ENCODE measurements around the gene CDK6. TPM values are rescaled to one million over a fixed set of nuclear protein-coding genes. Genes with fewer than 3 reads are reported as not detected.

The CDK6 gene
- total and polyA plus RNA-seq, 4 donors = 14.0 to 42.6 (median 27.8) TPM

GRCh38 chr7:92785923-92786322, 50.5 kb downstream of the CDK6 start:
- WGBS (ENCODE audit: insufficient coverage) = no CpG with 5 or more reads among the region's 3 CpGs
- Histone ChIP-seq H3K36me3 (ENCODE audit: control insufficient read depth, insufficient read depth, low read length) (no peaks in the 10 kb centered on the region), H3K4me3 (ENCODE audit: low read depth, low read length) (no peak overlapping the region), H3K9me3 (ENCODE audit: control insufficient read depth, insufficient read depth, low read length) (peaks cover 2% of the 10 kb centered on the region), H3K27me3 (ENCODE audit: control insufficient read depth, insufficient read depth, low read length) (no peaks in the 10 kb centered on the region), H3K27ac (ENCODE audit: low read depth, low read length) (peak overlapping the region; percentile 44), H3K4me1 (ENCODE audit: control insufficient read depth, insufficient read depth, low read length) (no peaks in the 10 kb centered on the region)
- peak in 1 of 6 donors; percentile 55 for DNase-seq (ENCODE audit: low read depth in 4 of 6, low spot score in 6 of 6)

DNA sequence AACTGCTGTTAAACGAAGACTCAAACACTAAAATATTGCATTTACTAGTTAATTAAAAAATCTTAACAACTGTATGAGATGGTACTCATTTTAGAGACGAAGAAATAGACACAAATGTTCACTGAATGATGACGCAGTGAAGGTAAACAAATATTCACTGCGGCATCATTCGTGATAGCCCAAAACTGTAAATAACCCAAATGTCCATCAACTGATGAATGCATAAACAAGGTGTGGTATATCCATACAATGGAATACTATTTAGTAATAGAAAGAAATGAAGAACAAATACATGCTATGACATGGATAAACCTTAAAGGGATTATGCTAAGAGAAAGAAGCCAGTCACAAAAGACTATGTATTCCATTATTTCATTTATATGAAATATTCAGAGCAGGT, 51.4 kb downstream of the CDK6 start:
- DNase-seq (ENCODE audit: low read depth in 4 of 6, low spot score in 6 of 6) = no peak
- H3K27ac ChIP-seq (ENCODE audit: low read depth, low read length) = no peak overlapping the region
- no peaks in the 10 kb centered on the region for H3K4me1 ChIP-seq (ENCODE audit: control insufficient read depth, insufficient read depth, low read length)
- H3K36me3 ChIP-seq (ENCODE audit: control insufficient read depth, insufficient read depth, low read length) = no peaks in the 10 kb centered on the region
- H3K27me3 ChIP-seq (ENCODE audit: control insufficient read depth, insufficient read depth, low read length) = no peaks in the 10 kb centered on the region
- H3K4me3 ChIP-seq (ENCODE audit: low read depth, low read length) = no peak overlapping the region
- H3K9me3 ChIP-seq (ENCODE audit: control insufficient read depth, insufficient read depth, low read length) = peaks cover 2% of the 10 kb centered on the region
- no CpG with 5 or more reads among the region's 5 CpGs for WGBS (ENCODE audit: insufficient coverage)

GRCh38 chr7:92783260-92784201, 52.8 kb downstream of the CDK6 start:
- Histone ChIP-seq H3K27me3 (ENCODE audit: control insufficient read depth, insufficient read depth, low read length) (no peaks in the 10 kb centered on the region), H3K27ac (ENCODE audit: low read depth, low read length) (no peak overlapping the region), H3K4me3 (ENCODE audit: low read depth, low read length) (no peak overlapping the region), H3K36me3 (ENCODE audit: control insufficient read depth, insufficient read depth, low read length) (no peaks in the 10 kb centered on the region), H3K9me3 (ENCODE audit: control insufficient read depth, insufficient read depth, low read length) (peaks cover 2% of the 10 kb centered on the region), H3K4me1 (ENCODE audit: control insufficient read depth, insufficient read depth, low read length) (no peaks in the 10 kb centered on the region)
- no peak for DNase-seq (ENCODE audit: low read depth in 4 of 6, low spot score in 6 of 6)
- WGBS (ENCODE audit: insufficient coverage) = no CpG with 5 or more reads among the region's 3 CpGs

DNA sequence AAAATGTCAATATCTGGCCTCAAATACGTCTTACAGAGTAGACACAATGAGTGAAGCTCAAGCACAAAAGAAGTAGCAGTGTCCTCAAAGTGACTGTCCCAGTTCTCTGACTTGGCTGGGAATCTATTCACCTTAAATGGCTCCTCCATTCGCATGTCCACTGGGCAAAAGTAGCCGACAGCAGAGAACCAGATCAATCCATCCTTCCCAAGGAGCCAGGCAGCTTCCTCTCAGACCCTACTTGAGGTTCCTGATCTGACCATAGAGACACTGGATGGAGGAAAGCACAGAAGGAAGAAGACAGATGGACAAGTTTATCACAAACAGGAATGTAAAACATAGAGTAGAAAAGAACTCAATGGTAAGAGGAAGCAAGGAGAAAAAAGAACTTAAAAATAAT, 53.5 kb downstream of the CDK6 start:
- WGBS (ENCODE audit: insufficient coverage) = 80% methylated on average over 3 of the region's 3 CpGs
- H3K9me3 ChIP-seq (ENCODE audit: control insufficient read depth, insufficient read depth, low read length) = no peaks in the 10 kb centered on the region
- DNase-seq (ENCODE audit: low read depth in 4 of 6, low spot score in 6 of 6) = no peak
- no peaks in the 10 kb centered on the region for H3K27me3 ChIP-seq (ENCODE audit: control insufficient read depth, insufficient read depth, low read length)
- H3K27ac ChIP-seq (ENCODE audit: low read depth, low read length) = no peak overlapping the region
- no peak overlapping the region for H3K4me3 ChIP-seq (ENCODE audit: low read depth, low read length)
- H3K36me3 ChIP-seq (ENCODE audit: control insufficient read depth, insufficient read depth, low read length) = no peaks in the 10 kb centered on the region
- no peaks in the 10 kb centered on the region for H3K4me1 ChIP-seq (ENCODE audit: control insufficient read depth, insufficient read depth, low read length)

- Histone ChIP-seq H3K9me3 (ENCODE audit: control insufficient read depth, insufficient read depth, low read length) (no peaks in the 10 kb centered on the region), H3K27ac (ENCODE audit: low read depth, low read length) (no peak overlapping the region), H3K27me3 (ENCODE audit: control insufficient read depth, insufficient read depth, low read length) (no peaks in the 10 kb centered on the region), H3K4me3 (ENCODE audit: low read depth, low read length) (no peak overlapping the region), H3K4me1 (ENCODE audit: control insufficient read depth, insufficient read depth, low read length) (no peaks in the 10 kb centered on the region), H3K36me3 (ENCODE audit: control insufficient read depth, insufficient read depth, low read length) (no peaks in the 10 kb centered on the region)
- DNase-seq (ENCODE audit: low read depth in 4 of 6, low spot score in 6 of 6) = no peak
- 100% methylated on average over 1 of the region's 1 CpG for WGBS (ENCODE audit: insufficient coverage)
Measured at GRCh38 chr7:92782236-92782635, 54.1 kb downstream of the CDK6 start.

GRCh38 chr7:92781117-92781720, 55.2 kb downstream of the CDK6 start:
- WGBS (ENCODE audit: insufficient coverage) = 52% methylated on average over 2 of the region's 3 CpGs
- H3K36me3 ChIP-seq (ENCODE audit: control insufficient read depth, insufficient read depth, low read length) = no peaks in the 10 kb centered on the region
- peak in 1 of 6 donors; percentile 34 for DNase-seq (ENCODE audit: low read depth in 4 of 6, low spot score in 6 of 6)

GRCh38 chr7:92778972-92779371, 57.4 kb downstream of the CDK6 start:
- peak in 1 of 6 donors; percentile 31 for DNase-seq (ENCODE audit: low read depth in 4 of 6, low spot score in 6 of 6)
- H3K4me1 ChIP-seq (ENCODE audit: control insufficient read depth, insufficient read depth, low read length) = no peaks in the 10 kb centered on the region
- 48% methylated on average over 3 of the region's 5 CpGs for WGBS (ENCODE audit: insufficient coverage)
- H3K27me3 ChIP-seq (ENCODE audit: control insufficient read depth, insufficient read depth, low read length) = no peaks in the 10 kb centered on the region
- no peaks in the 10 kb centered on the region for H3K36me3 ChIP-seq (ENCODE audit: control insufficient read depth, insufficient read depth, low read length)
- no peak overlapping the region for H3K4me3 ChIP-seq (ENCODE audit: low read depth, low read length)
- H3K27ac ChIP-seq (ENCODE audit: low read depth, low read length) = no peak overlapping the region
- no peaks in the 10 kb centered on the region for H3K9me3 ChIP-seq (ENCODE audit: control insufficient read depth, insufficient read depth, low read length)

More at GRCh38 chr7:92781117-92781720, 55.2 kb downstream of the CDK6 start:
- H3K9me3 ChIP-seq (ENCODE audit: control insufficient read depth, insufficient read depth, low read length) = no peaks in the 10 kb centered on the region
- no peaks in the 10 kb centered on the region for H3K27me3 ChIP-seq (ENCODE audit: control insufficient read depth, insufficient read depth, low read length)
- H3K4me3 ChIP-seq (ENCODE audit: low read depth, low read length) = no peak overlapping the region
- no peaks in the 10 kb centered on the region for H3K4me1 ChIP-seq (ENCODE audit: control insufficient read depth, insufficient read depth, low read length)
- peak overlapping the region; percentile 6 for H3K27ac ChIP-seq (ENCODE audit: low read depth, low read length)

DNA sequence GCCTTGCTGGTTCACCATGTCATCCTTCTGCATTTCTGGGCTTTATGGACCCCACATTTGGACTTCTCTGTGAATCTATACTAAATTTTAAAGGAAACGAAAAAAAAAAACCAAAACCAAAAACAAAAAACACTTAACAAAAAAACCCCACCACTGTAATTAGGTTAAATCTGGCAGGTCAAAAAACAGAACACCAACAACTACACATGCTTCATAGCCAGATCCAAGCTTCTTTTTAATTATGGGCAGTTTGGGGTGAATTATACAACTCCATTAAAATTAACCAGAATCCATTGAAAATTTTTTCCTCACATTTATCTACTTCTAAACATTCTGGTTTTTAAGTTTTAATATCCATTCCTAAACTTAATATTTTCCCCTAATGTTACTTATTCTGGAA, 58.4 kb downstream of the CDK6 start:
- no peaks in the 10 kb centered on the region for H3K27me3 ChIP-seq (ENCODE audit: control insufficient read depth, insufficient read depth, low read length)
- DNase-seq (ENCODE audit: low read depth in 4 of 6, low spot score in 6 of 6) = no peak
- no peak overlapping the region for H3K27ac ChIP-seq (ENCODE audit: low read depth, low read length)
- no peaks in the 10 kb centered on the region for H3K4me1 ChIP-seq (ENCODE audit: control insufficient read depth, insufficient read depth, low read length)
- WGBS (ENCODE audit: insufficient coverage) = no CpG with 5 or more reads among the region's 1 CpG
- H3K36me3 ChIP-seq (ENCODE audit: control insufficient read depth, insufficient read depth, low read length) = no peaks in the 10 kb centered on the region
- H3K9me3 ChIP-seq (ENCODE audit: control insufficient read depth, insufficient read depth, low read length) = no peaks in the 10 kb centered on the region
- H3K4me3 ChIP-seq (ENCODE audit: low read depth, low read length) = no peak overlapping the region

DNA sequence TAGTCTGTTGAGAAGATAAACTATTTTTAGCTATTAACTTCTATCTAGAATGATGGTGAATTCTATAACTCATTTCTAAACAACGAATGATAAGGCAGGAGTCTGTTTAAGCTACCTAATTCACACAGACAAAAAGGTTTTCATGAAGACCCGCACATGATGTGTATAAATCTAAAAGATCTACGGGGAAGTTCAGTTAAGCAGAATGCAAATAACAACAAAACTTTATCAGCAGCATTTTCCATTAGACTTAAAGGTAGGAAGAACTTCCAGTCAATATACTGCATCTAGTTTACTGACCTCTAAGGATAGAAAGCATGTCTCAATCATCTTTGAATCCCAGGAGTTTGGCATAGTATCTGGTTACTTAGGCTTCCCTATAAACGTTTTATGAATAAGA, 62.6 kb downstream of the CDK6 start:
- WGBS (ENCODE audit: insufficient coverage) = no CpG with 5 or more reads among the region's 4 CpGs

More for the DNA sequence above, 62.6 kb downstream of the CDK6 start:
- DNase-seq (ENCODE audit: low read depth in 4 of 6, low spot score in 6 of 6) = no peak
- no peaks in the 10 kb centered on the region for H3K27me3 ChIP-seq (ENCODE audit: control insufficient read depth, insufficient read depth, low read length)
- no peak overlapping the region for H3K4me3 ChIP-seq (ENCODE audit: low read depth, low read length)
- no peak overlapping the region for H3K27ac ChIP-seq (ENCODE audit: low read depth, low read length)
- H3K9me3 ChIP-seq (ENCODE audit: control insufficient read depth, insufficient read depth, low read length) = no peaks in the 10 kb centered on the region
- H3K4me1 ChIP-seq (ENCODE audit: control insufficient read depth, insufficient read depth, low read length) = no peaks in the 10 kb centered on the region
- H3K36me3 ChIP-seq (ENCODE audit: control insufficient read depth, insufficient read depth, low read length) = no peaks in the 10 kb centered on the region

All from spinal cord (tissue), 10 donors.